Activated CD4-positive, alpha-beta T cell treated with anti-CD3 and anti-CD28 coated beads for 48 hours (primary cell): ENCODE data around the gene HOXA2.

Experiments
- DNase-seq: peaks from one replicate; pipeline ENCODE4 v3.0.0-alpha.2; 2020

HOXA2 gene

DNA sequence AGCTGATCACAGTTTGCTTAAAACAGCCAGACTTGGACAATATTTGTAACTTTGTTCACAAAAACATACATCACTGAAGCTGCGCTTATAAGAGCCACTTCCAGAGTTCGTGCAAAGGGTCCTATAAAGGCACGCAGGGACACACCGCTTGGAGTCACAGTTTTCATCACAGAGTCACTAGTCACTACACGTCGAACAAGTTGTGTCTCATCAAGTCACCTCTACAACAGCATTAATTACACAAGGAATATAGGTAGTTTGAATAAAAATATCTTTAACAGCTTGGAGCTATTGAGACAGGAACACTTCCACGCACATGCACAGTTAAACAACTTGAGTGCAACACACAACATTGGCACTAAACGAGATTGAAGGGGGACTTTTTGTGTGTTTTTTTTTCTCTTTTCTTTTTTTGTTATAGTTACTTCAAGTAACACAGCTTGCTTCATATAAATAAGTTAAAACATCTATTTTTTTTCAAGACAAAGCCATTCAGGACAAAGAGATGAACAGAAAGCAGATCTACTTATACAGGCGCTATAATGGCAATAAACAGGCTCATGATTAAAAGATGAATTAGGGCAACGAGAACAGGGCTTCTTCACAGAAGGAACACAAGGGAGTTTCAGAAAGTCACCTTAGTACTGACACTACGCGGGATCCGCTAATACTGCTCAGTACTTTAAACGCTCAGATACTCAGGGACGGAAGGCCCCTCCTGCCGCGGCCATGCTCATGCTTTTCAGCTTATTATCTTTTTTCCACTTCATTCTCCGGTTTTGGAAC, 38.8 kb upstream of the HOXA2 start:
- DNase-seq = no peak

DNA sequence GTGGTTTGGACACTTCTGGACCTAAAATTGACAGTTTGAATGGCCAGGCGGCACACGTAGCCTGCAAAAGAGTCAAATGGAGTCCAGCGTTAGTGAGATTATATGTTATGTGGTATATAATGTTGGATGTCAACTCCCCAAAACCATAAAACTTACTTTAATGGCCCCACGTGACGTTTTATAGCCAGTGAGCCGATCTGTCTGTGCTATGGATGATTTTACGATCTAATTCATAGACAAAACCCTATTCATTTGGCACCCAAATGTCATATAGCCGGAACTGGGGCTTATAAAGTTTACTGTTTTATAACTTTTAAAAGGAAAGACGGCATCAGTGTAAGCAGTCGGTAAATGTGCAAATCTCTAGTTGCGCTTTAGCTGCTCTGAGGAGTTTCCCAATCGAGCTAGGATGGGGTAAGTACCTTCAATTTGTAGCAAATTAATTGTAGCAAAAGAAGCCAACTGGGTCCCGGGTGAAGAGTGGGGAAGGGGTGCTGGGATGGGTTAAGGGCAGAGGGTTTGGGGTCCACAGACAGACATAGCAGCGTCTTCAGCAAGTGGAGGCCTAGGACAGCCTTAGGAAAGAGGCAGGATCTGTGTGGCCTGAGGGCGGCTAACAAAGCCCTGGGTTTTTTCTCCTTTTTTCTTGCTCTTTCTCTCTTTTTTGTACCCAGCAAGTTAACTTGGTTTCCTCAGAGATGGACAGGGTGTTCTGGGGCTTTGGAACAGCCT, 37.8 kb upstream of the HOXA2 start:
- no peak for DNase-seq

DNA sequence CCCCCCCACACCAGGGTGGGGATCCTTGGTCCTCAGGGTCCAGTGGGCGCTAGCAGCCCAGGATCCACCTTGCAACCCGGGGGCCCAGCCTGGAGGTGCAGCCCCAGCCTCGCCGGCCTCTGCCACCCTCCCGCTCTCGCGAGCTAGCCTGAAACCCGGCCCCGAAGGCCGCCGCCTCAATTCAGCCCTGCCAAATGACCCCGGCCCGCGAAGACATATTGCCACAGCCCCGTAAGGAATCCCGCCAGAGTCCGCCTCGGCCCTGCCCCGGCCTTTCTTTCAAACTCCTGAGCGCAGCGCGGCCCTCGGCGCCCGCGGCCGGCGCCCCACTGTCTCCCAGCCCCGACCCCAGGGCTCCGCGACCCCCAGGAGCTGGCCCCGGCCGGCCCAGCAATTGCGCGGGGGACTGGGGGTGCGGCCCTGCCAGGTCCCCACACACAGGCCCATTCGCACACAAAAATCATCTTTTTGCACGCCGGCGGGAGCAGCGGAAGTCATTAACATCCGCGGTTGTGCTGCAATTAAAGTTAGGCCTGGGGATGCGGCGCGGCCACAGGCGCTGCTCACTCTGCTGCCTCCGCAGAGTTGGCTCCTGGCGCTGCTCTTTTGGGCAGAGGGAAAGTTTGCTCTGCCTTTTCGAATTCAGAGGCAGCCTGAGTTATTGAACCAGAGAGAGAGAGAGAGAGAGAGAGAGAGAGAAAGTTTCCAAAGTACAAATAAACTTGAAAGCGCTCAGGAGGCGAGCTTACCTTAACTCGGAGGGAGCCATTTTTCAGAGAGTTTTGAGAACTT, 37.0 kb upstream of the HOXA2 start:
- DNase-seq = no peak

DNA sequence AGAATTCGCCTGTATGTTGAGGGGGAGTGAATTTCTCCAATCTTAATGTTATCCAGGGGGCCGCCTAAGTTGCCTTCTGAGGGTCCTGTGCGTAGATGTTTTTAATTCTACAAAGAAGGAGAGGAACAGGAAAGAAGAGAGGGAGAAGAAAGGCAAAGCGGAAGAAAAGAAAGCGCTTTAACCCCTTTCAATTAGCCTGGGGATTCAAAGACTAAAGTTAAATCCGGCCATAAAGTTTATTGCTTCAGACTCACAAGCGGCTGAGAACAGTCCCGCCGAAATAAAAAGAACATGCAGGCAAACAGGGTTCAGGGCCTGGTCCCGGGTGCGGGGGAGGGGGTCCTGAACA, 36.5 kb upstream of the HOXA2 start:
- no peak for DNase-seq

DNA sequence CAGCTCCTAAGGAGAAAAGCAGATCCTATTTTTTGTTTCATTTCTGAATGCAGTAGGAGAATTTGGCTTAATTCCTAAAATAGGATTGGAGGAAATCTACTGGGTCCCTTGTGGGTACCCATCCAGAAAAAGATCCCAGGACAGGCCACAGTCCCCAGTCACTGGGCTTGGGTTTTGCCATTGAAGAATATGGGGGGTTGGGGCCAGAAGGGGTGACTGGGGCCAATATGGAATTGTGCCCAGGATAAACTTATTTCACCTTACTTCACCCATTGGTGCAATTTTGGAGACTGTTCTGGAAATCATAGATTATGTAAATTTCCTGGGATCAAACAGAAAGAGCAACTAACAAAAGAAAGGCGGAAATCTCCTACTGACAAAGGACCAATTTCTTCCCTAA, 36.0 kb upstream of the HOXA2 start:
- no peak for DNase-seq

DNA sequence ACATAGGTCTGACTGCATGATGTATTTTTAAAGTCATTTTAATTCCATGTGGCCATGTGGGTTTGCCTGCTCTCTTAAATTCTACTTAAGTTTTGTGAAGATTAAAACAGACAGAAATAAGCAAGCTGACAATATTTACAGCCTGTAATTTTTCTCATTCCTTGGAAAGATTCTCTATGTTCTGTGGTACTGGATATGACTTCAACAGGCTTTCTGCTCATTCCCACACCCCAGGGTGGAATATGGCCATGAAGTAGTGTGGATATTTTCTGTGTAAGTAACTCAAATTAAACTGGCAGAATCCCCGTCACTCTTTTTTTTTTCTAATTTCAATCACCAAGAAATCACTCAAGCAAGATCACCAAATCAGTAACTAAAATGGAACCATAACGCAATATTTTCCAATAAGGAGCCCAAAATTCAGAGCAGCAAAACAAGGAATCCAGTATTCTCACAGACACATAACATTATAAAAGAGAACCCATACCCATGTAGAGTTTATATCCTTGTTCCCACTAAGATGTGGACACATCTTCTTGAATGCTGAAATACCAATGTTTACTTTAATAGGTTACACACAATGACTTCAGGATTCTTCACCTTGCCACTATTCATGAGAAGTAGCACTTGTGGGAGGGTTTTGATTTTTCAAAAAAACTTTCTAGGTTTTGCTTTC, 35.3 kb upstream of the HOXA2 start:
- no peak for DNase-seq

DNA sequence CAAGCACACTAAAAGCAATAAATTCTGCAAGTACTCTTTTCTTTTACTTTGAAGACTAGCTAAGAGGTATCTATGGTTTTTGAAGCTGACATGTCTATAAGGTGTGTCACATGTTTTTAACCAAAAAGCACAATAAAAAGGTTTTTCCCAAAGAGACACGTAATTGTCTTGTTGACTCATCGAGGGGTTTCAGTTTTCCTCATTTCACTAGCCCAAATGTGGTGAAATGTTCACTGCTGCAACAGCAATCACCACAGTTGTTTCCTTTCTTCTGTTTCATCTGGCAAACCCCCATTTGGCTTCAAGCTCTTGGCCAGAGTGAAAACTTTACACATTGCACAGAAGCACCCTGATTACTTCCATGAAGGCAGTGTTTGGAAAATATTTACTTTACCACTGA, 31.9 kb upstream of the HOXA2 start:
- DNase-seq = no peak

DNA sequence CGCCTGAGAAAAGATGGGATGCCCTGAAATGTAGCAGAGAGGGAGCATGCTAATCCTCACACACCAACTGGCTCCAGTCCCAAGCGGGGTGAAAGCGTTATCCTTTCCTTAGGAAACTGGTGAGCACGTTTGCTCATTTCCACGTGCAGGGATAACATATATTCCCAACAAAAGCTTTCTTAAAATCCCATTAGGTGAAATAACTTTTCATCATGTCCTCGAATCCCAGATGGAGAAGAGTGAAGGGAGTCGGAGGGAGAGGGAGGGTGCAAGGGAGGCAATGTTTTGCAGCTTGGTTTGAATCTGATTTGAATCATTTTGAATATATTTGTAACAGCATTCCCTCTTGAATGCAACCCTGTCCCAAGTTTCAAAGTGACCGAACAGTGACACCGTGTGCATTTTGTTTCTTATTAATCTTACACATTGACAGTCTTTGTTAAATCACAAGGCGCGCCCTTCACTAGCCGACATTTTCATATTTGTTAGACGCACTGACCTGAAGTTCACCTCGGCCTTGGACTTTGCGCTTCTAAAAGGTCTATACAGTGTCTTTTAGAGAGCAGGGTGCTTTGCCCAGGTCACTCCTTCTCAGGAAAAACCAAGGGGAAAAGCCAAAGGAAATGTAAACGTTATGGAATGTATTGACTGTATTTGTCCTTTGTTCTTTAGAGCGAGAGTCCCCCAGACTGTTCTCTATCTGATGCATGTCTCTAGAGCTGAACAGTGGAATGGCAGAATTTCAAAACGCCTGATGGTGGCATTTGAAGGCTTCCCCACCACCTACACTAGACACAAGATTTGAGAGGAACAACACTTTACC, 31.1 kb upstream of the HOXA2 start:
- no peak for DNase-seq

DNA sequence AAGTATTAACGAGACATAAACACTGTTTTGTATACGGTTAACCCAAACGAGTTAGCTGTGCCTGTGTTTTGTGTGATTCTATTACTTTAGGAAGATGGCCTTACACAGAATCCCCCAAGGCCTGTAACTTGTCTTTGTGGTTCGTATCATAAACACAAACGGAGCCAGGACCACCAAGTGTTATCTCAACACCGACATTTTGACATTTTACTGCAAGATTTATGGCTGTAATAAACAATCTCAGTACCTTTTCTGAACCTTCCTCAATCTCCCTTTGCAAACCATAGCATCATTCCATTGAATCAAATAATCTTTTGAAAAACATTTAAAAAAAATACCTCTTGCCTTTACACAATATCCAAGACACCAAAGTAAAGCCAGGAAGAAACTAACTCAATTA, 30.5 kb upstream of the HOXA2 start:
- no peak for DNase-seq

DNA sequence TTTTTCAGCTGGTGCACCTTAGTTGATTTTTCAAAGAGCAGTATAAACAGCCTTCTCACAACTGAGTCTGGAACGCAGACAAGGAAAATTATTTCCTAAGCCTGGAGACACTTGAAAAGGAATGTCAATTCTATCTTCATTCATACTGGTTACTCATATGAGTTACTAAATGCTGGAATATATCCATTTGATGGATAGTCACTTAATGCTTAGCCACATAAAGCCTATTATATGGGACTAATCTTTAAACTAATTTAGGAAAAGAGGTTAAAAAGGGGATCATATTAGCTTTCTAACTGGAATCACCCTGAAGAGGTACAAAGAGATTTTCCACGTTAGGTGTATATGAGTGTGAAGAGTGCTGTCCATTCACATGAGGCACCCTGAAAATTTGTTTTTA, 29.7 kb upstream of the HOXA2 start:
- DNase-seq = no peak

DNA sequence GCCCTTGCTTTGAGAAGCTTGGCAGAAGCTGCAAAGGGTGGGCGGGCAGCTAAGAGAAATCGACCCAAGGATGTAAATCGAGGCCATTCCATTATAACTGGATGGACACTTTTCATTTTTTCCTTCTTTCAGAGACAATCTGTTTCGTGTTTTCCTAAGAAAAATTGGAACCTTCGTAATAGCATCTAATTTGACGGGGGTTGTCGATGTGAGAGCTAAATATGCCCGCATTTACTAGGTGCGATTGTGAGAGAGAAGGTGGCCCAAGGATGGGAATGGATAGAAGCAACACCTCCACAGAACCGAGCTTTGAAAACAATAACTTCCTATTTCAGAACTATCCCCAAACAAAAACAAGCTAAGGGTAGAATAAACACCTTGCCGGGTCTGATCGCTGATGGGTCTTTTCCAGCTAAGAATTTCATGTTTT, 28.9 kb upstream of the HOXA2 start:
- no peak for DNase-seq

DNA sequence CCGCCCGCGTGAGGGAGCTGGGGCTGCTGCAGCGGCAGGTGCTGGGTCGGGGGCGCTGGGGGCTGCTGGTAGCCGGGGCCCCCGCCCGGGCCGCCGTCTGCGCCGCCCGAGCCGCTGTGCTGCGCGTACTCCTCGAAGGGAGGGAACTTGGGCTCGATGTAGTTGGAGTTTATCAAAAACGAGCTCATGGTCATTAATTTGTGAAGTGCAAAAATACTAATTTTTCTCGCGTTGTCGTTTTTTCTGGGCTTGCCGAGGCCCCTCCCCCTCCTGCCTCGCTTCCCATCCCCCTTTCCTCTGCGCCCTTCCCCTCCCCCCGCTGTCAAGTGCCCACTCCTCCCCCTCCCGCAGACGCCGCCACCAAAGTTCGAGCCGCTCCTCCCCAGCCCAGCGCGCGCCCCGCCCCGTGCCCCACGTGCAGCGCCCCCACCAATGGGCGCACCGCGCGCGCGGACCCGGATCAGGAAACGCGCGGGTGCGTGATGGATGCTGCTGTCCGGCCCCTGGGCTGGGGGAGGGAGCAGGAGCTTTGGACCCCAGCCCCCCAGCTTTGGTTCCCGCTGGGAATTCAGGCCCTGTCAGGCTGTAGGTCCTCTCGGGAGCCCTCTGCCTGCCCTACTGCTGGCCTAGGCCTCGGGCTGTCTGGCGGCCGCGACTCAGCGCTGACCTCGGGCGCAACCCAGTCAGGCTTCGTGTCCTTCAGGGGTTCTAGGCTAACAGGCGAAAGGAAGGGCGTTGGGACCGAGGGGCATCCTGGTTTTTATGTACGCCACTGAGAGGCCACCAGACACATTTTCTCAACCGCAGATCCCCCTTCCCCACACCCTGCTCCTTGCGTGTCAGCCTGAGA, 28.3 kb upstream of the HOXA2 start, which contains the start of gene HOXA4:
TSS of gene HOXA4 (minus strand) at position 218 of the 850 bp plus-strand sequence. CDS start at position 194, 24 bp downstream.
- DNase-seq = peak; percentile 77

DNA sequence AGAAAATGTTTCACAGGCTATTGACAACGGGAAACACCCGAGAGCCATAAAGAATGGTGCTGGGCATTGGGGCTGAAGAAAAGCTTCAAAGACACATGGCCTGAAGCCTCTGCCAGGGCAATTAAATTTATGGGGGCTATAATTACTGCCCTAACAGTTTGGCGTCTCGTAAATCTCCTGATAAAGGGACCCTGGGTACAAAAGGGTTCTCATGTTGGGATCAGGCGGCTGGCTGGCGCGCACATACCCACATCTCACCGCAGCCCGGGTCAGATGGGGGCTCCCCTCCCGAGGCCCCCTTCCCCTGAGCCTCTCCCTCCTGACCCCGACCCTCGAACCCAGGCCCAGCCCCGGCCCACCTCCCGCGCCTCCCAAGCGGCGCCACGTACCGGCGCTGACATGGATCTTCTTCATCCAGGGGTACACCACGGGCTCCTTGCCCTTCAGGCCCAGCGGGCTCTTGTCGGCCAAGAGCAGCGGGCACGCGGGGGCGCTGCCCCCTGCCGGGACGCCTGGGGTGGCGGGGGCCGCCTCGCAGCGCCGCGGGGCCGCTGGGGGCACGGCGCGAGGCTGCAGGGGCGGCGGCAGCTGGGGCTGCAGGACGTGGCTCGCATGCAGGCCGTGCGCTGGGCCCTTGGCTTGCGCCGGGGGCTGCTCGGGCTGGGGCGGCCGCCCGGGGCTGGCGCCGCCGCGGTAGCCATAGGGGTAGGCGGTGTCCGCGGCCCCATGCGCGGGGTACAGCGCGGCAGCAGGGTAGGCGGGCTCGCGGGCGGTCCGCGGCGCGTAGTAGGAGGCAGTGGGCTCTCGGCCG, 27.5 kb upstream of the HOXA2 start:
- no peak for DNase-seq

DNA sequence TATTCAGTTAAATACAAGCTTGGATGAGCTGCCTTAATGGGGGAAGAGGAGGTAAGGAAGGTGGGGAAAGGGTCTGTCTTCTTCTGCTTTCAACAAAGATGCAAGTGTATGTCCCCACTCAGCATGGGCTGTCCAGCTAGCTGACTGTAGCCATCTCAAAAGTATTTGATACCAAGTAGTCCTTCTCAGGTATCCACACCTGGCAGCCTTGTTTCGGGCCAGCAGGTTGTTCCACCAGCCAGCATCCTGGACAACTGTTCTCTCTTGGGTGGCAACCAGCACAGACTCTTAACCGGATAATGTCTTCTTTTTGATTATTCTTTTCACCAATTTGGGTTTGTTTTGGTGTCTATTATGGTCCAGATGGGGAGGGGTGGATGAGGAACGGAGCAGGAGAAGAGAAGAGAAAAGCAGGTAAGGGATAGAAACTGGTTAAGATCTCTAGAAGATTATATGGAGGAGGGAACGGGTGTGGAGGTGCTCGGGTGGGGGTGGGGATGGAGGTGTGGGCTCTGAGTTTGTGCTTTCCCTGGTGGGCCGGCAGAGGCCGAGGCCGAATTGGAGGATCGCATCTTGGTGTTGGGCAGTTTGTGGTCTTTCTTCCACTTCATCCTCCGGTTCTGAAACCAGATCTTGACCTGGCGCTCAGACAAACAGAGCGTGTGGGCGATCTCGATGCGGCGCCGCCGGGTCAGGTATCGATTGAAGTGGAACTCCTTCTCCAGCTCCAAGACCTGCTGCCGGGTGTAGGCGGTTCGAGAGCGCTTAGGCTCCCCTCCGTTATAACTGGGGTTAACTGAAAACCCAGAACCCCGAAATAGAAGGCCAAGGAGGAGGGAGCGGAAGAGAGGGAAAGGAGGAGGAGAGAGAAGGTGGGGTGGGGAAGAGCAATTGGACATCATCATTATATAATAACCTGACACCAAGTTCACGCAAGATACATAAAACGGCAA, 26.6 kb upstream of the HOXA2 start:
- no peak for DNase-seq

DNA sequence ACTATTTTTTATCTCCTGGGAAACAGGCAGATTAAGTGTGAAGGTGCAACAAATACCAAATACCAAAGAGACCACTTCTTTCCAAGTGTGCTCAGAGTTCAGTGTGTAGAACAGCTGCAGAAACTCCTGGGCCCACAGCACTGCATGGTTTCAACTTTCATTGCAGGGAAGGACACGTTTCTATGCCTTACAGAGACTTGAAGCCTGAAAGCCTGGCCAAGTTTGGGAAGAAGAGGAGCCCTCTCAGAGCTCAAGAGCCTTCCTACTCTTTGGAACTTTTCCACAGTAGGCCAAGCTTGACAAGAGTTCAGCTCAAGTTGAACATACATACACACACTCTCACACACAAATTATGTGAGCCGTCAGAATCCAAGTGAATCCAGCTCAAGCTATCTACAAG, 25.6 kb upstream of the HOXA2 start:
- no peak for DNase-seq

DNA sequence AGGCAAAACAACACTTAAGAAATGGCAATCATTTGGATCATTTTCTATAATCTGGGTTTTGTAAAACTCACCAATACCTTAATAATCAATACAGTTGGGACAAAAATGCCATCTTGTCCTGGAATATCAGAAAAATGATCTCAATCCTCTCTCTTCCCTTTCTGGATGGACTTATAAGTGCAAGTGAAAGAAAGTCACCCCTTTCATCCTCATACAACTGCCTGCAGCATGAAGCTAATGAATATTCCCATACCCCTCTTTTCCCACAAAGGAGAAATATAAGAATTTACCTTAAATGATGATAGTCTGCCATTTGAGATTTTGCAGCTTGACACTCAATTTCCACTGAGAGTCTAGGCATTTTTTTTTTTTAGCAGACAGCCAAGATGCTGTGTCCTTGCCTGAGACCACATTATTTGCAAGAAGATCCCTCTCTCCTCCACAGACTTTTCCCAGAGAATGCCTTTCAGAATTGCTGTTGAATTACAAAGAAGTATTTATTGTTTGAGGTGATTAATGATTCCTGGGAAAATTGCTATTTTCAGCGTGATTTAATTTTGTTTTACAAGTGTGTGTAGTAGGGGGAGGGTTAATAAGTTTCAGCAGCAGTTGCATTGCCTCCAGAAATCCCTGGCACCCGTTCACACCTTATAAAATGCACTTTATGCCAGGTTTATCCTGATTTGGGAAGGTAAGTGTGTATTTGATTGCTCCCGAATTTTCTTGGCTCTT, 24.3 kb upstream of the HOXA2 start:
- DNase-seq = no peak

DNA sequence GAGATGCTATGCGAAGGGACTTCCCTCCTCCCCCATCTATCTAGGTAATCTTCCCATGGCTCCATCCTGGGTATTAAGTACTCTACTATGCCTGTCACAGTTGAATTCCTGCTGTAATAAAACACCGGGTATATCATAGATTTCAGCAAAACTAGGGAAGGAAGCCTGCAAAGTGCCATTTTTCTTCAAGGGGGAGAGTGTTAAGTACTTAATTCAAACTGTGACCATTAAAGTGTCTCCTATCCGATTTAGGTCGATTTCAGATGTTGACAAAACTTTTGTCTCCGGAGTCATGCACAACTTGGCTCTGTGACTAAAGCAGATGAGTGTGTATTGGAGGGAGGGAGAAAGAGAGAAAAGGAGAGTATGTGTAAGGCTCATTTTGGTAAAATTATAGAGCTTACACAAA, 23.5 kb upstream of the HOXA2 start:
- no peak for DNase-seq
